ENCODE data around the gene SAMD4A.

SAMD4A gene

DNA sequence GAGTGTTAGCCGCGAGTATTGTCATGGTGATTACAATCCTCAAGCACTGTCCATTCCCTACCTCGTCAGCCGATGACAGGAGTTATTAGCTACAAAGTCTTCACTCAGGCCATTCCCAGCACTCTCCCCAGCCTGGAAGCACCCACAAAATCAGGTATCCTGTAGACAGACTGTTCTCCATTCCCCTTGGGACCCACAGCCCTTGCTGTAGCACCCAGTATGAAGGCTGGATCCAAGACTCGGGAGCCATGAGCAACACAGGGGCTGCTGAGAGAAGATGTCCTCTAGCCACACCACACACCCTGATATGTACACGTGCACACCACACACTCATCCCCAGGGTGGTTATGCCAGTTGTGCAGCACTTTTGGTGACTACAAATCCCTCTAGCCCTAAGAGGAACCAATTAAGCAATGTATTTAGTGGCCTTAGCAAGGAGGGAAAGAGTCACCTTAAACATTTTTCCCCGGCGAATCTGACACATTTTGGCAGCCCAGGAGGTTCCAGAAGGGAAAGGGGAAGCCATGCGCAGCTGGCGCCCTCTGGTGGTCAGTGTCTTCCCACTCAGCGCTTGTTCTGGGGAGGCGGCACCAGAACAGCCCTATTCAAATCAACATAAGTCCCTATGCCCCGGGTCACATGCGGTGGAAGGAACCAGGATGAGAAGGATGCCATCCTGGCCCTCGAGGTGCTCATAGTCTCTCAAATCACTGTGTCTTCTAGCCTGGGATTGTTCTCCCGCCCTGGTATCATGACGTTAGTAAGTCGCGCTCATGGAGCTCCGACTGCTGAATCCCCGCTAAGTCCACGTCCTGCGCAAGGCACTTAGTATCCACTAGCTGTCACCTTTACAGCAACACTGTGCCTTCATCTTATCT is 238.8 kb downstream of the SAMD4A start:
- ATAC-seq: peak; percentile 89
- peak; percentile 87 for DNase-seq

DNA sequence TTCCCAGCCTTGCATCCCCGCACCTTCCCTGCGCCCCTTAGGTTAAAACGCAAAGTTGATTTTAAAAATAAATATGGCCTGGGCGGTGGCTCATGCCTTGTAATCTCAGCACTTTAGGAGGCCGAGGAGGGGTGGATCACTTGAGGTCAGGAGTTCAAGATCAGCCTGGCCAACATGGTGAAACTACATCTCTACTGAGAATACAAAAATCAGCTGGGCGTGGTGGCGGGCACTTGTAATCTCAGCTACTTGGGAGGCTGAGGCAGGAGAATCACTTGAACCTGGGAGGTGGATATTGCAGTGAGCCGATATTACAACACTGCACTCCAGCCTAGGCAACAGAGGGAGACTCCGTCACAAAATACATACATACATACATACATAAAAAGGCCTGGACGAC is 239.7 kb downstream of the SAMD4A start:
- ATAC-seq (no peak), DNase-seq (no peak)

DNA sequence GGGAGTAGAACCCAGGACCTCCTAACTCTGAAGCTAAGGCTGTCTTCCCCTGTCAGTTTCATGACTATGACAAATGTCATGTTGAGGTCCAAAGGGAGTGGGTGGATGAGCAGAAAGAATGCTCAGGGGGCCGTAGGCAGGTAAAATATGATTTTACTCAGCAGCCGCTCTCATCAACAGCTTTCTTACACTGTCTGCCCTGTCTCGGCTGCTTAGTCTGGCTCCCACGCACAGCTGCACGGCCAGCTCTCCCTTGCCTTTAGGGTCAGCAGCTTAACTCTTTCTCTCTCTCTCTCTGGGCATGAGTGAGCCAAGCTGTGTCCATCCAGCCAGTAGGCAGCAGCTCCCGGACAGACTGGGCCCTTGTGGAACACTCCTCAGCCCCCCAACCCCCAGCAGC is 240.5 kb downstream of the SAMD4A start:
- DNase-seq (no peak), ATAC-seq (no peak)

DNA sequence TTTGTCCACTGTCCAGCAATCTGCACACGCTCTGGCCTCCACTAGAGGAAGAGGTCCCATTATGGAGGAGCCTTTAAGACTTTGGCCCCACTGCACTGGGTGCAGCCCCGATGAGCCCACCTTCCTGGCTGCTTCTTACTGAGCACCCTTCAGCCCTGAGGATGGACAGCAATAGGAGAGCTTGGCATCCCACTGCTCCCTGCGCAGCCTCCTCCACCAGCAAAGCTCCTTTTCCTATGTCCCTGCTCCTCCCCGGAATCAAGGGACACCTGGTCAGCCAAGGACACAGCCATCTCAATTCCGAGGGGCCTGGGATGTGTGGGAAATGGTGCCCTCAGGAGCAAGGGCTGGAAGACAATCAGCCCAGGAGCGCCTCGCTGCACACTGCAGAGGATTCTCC is 241.0 kb downstream of the SAMD4A start:
- DNase-seq (no peak), ATAC-seq (no peak)

DNA sequence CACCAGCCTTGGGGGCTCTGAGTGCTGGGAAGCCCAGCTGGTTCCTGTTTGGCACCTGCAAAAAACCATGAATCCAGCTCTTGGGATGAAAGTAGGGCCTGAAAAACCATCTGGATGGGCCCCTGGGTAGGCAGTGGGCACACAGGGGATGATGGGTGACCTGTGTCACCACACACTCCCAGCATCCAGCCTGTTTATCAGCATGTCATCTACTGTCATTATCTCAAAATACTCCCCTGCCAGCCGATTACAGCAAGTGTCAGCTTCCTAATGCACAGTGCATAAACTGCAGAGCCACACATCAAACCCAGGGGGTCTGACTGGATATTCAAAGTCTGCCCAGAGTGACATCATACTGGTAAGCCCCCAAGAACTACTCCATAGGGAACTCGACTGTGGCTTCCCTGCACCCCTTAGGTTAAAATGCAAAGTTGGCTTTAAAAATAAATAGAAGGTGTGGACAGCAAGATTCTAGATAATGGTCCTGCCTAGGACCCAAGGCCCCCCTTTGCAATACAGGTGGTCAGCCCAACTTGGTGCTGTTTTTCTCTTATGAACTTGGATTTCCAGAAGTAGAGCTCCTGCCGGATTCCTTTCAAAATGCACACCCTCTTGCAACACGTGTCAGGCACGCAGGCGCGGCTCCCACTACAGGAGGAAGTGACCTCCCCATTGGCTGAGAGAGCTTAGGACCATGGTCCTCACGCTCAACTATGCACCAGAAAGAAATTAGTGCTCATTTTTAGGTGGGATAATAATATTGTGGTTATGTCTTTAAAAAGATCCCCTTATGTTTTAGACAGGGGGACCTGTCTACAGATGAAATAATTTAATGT is 241.6 kb downstream of the SAMD4A start:
- DNase-seq (no peak), ATAC-seq (no peak)

DNA sequence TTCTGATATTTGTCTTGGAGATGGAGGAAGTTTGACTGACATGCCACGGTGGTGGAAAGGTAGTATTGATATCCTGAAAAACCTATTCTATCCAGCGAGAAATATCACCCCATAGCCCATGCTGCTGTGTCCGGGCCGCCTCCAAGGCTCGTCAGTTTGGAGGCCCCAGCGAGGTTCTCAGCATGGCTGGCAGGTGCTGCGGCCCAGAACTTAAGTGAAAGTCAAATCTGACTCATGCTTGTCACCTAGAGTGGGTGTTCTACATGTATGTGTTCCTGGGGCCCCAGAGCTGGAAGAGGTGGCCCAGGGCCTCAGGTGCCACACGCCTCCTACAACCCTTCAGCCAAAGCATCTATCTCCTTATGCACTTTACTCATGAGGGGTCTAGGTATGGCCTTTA is 242.8 kb downstream of the SAMD4A start:
- DNase-seq (no peak), ATAC-seq (no peak)

DNA sequence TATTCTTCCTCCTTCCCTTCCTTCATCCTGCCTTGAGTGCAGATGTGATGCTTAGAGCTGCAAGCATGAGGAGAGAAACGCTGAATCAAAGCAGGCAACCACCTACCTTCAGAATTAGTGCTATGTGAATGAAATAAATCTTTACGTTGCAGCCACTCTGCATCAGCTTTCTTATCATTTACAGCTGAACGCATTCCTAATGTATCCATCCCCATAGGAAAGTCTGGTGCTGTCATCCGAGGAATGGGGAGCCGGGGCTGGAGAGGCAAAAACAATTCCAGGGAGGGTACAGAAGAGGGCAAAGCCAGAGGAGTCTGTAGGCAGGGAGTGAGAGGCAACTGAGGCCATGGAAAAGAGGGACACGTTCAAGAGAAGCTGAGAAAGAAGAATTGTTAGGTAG is 245.7 kb downstream of the SAMD4A start:
- ATAC-seq: no peak
- no peak for DNase-seq

DNA sequence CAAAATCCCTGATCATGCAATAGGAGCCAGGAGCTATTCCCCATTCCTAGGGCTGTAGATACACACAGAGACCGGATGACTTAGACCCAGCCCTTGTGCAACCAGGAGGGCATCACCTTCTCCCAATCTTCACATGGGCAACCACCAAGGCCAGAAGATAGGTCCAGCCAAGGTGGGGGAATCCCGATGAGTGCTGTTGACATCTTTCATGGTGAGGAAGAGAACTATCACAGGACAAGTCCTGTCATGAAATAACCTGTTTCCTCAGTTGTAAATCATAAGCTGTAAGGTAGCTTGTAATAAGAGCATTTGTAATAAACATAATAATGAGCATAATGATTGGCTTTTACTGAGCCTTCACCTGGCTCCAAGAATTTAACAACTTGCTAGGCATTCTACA is 246.2 kb downstream of the SAMD4A start:
- DNase-seq (no peak), ATAC-seq (no peak)

DNA sequence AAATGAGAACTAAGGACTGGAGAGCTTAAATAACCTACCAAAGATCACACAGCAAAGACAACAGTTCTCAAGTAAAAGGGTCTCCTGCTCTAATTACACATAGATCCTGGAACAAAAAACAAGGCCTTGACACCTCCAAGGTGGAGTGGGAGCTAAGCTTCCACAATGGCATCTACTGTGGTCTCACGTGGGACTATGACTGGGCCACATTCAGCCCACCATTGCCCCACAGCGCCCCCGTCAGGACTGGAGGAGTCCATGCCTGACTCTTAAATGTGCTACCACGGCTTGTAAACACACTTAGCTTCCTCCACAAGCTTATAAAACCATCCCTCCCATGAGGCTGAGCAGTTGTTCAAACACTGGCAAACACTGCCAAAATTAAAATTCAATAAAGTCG is 247.1 kb downstream of the SAMD4A start:
- ATAC-seq: no peak

DNA sequence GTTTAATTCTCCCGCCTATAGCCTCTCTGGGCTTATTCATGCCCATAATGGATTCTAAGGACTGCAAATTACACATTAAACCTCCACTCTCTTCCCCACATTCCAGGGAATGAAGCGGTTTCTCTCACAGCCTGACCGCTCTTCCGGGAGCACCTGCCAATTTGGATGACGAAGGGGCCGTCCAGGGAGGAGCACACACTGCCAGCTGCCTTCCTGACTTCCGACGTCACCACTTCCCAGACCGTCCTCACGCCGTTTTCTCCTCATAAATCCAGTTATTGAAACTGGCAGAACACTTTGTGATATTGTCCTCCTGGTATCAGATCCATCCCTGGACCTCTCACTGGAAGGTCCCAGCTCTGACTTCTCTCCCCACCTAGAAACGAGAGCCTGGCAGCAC is 248.1 kb downstream of the SAMD4A start:
- DNase-seq (no peak), ATAC-seq (no peak)

More for the DNA sequence above, 247.1 kb downstream of the SAMD4A start:
- DNase-seq: peak; percentile 69

DNA sequence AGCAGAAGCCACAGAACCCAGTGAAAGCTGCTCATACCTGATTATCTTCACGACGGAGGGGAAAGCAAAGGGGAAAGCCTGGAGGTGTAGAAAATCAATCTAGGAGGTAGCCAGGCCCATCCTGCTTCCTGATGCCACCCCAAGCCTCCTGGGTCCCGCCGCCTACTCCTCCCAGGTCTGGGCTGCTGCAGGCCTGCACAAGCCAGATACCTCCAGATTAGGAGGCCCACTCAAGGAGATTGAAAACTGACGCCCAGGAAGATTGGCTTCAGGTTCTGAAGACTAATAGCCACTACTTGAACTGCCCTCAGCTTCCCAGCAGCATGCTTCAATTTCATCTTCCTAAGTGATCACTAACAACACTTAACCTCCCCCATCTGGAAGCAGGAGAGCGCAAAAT is 248.6 kb downstream of the SAMD4A start:
- ATAC-seq (no peak), DNase-seq (no peak)

DNA sequence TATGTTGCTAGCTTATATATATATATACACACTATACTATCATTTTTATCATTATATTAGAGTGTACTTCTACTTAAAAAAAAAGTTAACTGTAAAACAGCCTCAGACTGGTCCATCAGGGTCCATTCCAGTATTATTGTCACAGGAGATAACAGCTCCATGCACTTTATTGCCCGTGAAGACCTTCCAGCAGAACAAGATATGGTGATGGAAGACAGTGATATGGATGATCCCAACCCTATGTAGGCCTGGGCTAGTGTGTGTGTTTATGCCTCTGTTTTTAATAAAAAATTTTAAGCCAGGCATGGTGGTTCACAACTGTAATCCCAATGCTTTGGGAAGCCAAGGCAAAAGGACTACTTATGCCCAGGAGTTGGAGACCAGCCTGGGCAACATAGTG is 249.5 kb downstream of the SAMD4A start:
- DNase-seq (no peak), ATAC-seq (no peak)

DNA sequence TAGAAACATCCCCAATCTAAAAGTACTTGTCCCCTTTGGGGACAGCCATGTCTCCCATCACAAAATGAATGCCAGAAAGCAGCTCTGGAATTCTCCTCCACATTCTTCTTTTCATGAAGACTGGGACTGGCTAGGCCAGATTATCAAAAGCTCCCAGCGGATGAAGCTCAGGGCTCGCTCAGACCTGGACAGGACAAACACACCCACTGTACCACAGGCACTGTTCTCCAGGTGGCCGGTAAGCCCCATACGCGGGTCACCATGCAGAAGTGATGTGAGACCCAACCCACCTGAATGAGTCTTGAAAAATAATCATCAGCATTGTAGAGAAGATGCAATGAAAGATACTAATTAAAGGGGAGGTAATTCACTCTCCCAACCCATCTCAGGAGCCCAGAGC is 250.6 kb downstream of the SAMD4A start:
- no peak for ATAC-seq
- DNase-seq: no peak

DNA sequence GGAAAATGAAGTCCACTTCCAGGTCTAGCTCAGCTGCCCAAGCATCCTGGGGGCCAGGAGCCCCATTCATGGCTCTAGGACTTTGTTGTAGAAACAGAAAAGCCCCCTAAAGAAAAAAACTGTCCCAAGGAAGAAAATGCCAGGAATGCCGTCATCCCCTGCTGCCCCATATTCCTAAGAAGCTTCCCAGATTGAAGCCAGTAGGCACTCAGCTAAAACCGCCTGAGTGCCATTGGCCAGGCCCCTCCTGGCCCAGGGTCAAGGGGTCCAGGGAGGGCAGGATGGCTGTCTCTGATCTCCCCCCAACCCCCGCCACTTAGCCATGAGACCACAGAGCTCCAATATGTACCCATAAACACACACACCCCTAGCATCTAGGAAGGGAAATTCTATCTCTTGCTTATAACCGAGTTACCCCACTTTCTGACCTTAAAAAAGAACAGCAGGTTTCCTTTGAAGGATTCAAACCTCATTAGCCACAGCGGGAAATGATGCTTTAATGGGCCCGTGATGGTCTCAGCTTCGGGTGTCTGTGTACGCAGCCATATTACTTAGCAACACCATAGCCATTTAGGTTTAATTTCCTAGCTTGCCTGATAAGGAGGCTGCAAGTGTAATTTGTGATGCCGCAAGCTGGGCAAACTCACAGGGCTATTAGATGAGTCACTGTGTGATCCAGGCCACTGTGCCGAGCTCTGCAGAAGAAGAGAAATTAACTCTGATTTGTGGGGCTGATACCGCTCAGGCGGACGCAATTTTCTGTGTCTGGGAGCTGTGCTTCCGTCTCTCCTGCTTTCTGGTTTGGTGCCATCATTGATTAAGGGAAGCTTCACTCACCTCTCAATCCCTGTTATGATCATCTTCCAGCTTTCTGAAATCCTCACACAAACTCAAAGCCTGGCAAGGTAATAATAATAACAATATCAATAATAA is 251.5 kb downstream of the SAMD4A start:
- ATAC-seq: no peak
- DNase-seq: no peak

DNA sequence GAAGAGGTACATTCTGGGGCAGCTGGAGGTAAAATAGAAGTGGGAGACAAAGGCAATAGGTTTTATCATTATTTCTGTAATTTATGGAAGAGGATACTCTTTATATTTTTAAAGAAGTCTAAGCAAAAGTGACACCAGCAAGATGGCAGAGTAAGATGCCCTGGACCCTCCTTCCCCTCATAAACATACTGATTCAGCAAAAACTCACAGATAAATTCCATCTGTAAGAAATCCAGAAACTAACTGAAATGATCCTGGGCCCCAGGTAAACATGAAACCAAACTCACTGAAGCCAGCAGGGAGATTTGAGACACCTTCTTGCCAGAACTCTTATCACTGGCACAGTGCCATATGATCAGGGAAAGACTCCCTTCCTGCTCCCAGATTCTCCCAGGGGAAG is 255.8 kb downstream of the SAMD4A start:
- ATAC-seq (no peak), DNase-seq (no peak)

DNA sequence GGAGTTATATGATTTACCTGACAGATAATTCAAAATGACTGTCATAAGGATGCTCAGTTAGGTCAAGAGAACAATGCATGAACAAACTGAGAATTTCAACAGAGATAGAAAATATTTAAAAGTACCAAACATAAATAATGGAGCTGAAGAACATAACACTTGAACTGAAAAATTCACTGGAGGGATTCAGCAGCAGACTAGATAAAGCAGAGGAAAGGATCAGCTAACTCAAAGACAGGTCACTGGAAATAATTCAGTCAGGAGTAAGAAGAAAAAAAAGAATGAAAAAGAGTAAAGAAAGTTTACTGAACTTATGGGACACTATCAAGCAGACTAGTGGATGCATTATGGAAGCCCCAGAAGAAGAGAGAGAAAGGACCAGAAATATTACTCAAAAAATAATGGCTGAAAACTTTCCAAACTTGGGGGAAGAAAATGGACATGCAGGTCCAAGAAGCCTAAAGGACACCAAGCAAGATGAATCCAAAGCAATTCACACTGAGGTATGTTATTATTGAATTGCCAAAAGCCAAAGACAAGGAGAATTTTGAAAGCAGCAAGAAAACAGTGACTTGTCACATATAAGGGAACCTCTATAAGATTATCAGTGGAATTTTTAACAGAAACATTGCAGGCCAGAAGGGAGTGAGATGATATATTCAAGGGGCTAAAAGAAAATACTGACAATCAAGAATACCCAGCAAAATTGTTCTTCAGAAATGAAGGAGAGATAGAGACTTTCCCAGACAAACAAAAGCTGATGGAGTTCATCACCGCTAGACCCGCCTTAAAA is 257.0 kb downstream of the SAMD4A start:
- ATAC-seq (no peak), DNase-seq (no peak)

DNA sequence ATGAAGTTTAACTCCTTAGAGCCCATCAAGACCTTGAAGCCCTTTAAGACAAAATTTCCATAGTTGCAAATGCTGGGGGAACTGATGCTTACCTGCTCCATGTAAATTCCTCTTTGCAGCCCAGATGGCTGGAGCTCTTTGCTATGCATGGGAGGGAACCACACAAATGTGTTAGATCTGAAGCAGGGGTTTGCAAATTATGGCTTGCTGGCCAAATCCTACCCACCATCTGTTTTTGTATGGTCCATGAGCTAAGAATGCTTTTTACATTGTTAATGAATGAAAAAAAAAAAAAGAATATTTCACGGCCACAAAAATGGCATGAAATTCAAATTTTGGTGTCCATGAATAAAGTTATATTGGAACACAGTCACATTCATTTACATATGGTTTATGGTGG is 261.1 kb downstream of the SAMD4A start:
- DNase-seq (no peak), ATAC-seq (no peak)

DNA sequence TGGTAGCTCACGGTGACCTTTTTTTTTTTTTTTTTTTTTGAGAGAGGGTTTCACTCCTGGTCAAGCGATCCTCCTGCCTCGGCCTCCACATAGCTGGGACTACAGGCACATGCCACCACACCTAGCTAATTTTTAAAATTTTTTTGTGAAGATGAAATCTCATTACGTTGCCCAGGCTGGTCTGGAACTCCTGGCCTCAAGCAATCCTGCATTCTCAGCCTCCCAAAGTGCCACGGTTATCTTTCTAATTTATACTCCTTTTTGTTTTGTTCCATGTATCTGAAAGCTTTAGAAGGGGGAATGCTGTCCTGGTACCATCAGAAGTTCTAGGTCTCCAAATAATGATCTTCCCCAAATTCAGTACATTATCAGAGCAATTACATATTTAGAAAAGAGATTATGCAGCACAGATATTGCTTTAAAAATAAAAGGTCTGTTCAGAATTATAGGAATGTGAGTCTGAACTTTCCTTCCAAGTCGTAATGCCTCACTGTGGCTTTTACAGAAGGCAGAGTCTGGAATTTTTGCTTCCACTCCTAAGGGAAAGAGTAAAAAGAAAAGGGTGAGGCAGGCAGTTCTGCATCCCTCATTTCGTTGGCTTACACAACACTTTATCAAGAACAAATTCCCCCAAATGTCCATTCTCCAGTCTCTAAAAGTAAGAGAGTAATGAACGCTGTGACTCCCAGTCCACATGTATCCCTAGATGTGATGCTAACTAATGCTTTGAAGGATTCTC is 262.7 kb downstream of the SAMD4A start:
- no peak for DNase-seq
- no peak for ATAC-seq

DNA sequence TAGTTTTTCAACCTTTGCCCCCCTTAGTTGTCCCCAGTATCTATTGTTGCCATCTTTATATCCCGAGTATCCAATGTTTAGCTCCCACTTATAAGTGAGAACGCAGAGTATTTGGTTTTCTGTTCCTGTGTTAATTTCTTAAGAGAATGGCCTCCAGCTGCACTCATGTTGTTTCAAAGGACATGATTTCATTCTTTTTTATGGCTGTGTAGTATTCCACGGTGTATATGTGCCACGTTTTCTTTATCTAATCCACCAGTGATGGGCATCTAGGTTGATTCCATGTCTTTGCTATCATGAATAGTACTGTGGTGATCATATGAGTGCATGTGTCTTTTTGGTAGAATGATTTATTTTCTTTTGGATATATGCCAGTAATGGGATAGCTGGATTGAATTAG is 263.7 kb downstream of the SAMD4A start:
- DNase-seq (no peak), ATAC-seq (no peak)

DNA sequence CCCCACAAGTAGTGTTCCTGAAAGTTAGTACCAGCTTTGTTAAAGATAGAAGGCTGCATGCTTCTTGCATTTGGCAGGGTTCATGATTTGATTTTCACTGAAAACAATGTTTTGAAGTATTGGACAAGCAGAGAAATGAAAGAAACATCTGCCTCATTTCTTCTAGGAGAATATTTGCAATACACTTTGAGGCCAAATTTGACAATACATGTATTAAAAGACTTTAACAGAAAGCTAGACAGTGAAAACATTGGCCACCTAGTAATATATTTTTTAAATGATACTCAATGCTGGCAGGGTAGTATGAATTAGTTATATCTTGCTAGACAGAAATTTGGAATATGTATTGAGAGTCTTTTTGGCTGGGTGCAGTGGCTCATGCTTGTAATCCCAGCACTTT is 267.2 kb downstream of the SAMD4A start:
- ATAC-seq: no peak
- DNase-seq: no peak

DNA sequence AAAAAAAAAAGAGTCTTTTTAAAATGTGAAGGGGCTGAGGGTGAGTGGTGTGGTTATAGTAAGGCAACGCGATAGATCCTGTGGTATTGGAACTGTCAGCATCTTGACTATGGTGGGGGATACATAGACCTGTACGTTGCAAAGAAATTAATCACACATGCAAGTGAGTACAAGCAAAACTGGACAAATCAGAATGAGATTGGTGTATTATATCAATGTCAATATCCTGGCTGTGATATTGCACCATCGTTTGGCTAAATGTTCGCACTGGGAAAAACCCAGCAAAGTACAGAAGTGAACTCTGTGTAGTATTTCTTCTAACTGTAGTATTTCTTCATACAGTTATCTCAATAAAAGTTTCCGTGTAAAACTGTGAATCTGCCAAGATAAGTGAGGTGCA is 267.8 kb downstream of the SAMD4A start:
- DNase-seq: no peak
- no peak for ATAC-seq

All from stimulated activated naive CD8-positive, alpha-beta T cell treated with anti-CD3 and anti-CD28 coated beads, Interleukin-15, Interleukin-2, amounts not matched to agents 100 U/mL and 50 U/mL, for 24 hours (primary cell).